HEK293T (cell line): ENCODE results near the gene BET1L.

Source experiments
- ARNT ChIP-seq: fragments of 450-650 bp; IDR thresholded peaks from 2 replicates; pipeline ENCODE4 v1.6.1; 2017; ENCODE audit warnings: mild to moderate bottlenecking
- BHLHE40 ChIP-seq: fragments of 450-650 bp; IDR thresholded peaks from 2 replicates; pipeline ENCODE4 v1.6.1; 2016; ENCODE audit warnings: mild to moderate bottlenecking, moderate library complexity, borderline replicate concordance
- ELF4 ChIP-seq: fragments of 450-650 bp; IDR thresholded peaks from 2 replicates; pipeline ENCODE4 v1.6.1; 2017; ENCODE audit warnings: antibody characterized with exemption
- FOXA1 ChIP-seq: fragments of 450-650 bp; IDR thresholded peaks from 2 replicates; pipeline ENCODE4 v1.6.1; 2016; ENCODE audit warnings: mild to moderate bottlenecking
- FOXK2 ChIP-seq: fragments of 450-650 bp; IDR thresholded peaks from 2 replicates; pipeline ENCODE4 v1.6.1; 2016; ENCODE audit warnings: mild to moderate bottlenecking
- FOXM1 ChIP-seq: fragments of 450-650 bp; IDR thresholded peaks from 2 replicates; pipeline ENCODE4 v1.6.1; 2017; ENCODE audit warnings: mild to moderate bottlenecking, borderline replicate concordance
- LEF1 ChIP-seq: fragments of 450-650 bp; IDR thresholded peaks from 2 replicates; pipeline ENCODE4 v1.6.1; 2017; ENCODE audit warnings: mild to moderate bottlenecking, borderline replicate concordance
- NFRKB ChIP-seq: fragments of 450-650 bp; IDR thresholded peaks from 2 replicates; pipeline ENCODE4 v1.6.1; 2016; ENCODE audit warnings: mild to moderate bottlenecking, moderate library complexity
- SP1 ChIP-seq: fragments of 450-650 bp; IDR thresholded peaks from 2 replicates; pipeline ENCODE4 v1.6.1; 2017
- SUZ12 ChIP-seq: fragments of 450-650 bp; IDR thresholded peaks from 2 replicates; pipeline ENCODE4 v1.6.1; 2016; ENCODE audit warnings: mild to moderate bottlenecking
- TARDBP ChIP-seq: fragments of 450-650 bp; IDR thresholded peaks from 2 replicates; pipeline ENCODE4 v1.6.1; 2016
- ZNF384 ChIP-seq: fragments of 450-650 bp; IDR thresholded peaks from 2 replicates; pipeline ENCODE4 v1.6.1; 2016
- TF ChIP-seq, protein P1 (sequence below): fragments of 450-650 bp; IDR thresholded peaks from 2 replicates; pipeline ENCODE4 v1.6.1; 2016

DNA sequence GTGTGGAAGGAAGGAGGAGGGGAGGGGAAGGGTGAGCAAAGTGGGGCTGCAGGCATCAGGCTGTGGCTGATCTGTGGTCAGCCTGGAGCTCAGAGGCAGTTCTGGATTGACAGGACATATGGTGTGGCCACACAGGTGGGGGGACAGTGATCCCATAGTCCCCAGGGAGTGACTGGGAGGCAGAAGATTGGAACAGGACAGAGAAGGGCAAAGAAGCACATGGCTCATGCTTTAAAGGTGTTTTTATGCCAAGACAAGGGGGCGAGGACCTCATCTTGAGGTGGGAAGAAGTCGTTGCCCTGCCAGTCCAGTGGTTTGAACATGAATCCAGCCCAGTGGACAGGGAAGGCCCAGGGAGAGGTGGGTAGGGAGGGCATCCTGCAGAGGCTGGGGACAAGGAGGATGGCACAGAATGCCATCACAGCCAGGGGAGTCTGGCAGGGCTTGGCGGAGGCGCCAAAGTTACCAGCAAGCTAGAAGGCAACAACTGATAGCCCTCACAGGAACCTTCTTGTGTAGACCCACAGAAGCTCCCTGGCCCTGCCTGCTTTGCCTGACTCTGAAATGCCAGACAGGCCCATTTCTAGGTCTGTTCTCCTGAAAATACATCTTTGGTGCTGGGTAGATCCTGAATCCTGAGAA is 3.1 kb downstream of the BET1L start:
- no peak for TF ChIP-seq FOXM1
- TF ChIP-seq ELF4 = no peak
- no peak for TF ChIP-seq SP1
- TF ChIP-seq TARDBP = no peak
- no peak for TF ChIP-seq FOXA1
- no peak for TF ChIP-seq ARNT
- no peak for TF ChIP-seq ZNF384
- no peak for TF ChIP-seq LEF1
- TF ChIP-seq, protein P1, sequence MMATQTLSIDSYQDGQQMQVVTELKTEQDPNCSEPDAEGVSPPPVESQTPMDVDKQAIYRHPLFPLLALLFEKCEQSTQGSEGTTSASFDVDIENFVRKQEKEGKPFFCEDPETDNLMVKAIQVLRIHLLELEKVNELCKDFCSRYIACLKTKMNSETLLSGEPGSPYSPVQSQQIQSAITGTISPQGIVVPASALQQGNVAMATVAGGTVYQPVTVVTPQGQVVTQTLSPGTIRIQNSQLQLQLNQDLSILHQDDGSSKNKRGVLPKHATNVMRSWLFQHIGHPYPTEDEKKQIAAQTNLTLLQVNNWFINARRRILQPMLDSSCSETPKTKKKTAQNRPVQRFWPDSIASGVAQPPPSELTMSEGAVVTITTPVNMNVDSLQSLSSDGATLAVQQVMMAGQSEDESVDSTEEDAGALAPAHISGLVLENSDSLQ = no peak
- no peak for TF ChIP-seq SUZ12
- TF ChIP-seq BHLHE40 = no peak
- TF ChIP-seq FOXK2 = no peak
- TF ChIP-seq NFRKB = no peak
